BE2C (cell line): ENCODE data around the gene CACNA1A.

ENCODE experiments used
- DNase-seq: peaks from one replicate; pipeline ENCODE4 v3.0.0-alpha.2; 2020
- H3K27me3 ChIP-seq: fragments of 250-450 bp; sonication (Bioruptor Pico); 2 replicates; pipeline ENCODE4 v1.5.1; 2020; ENCODE audit warnings: mild to moderate bottlenecking
- H3K36me3 ChIP-seq: fragments of 250-450 bp; sonication (Bioruptor Pico); 2 replicates; pipeline ENCODE4 v1.5.1; 2020; ENCODE audit warnings: mild to moderate bottlenecking
- H3K4me1 ChIP-seq: fragments of 250-450 bp; sonication (Bioruptor Pico); 2 replicates; pipeline ENCODE4 v1.5.1; 2020
- H3K4me3 ChIP-seq: 2 replicates; pipeline ENCODE4 v1.5.1; 2011; ENCODE audit warnings: low read depth, low read length
- H3K9me3 ChIP-seq: fragments of 250-450 bp; sonication (Bioruptor Pico); 2 replicates; pipeline ENCODE4 v1.5.1; 2020
- TF ChIP-seq, protein P1 (sequence below): IDR thresholded peaks from 2 replicates; pipeline ENCODE4 v1.5.1; 2012; ENCODE audit warnings: mild to moderate bottlenecking, low read depth, low read length

Gene CACNA1A

DNA sequence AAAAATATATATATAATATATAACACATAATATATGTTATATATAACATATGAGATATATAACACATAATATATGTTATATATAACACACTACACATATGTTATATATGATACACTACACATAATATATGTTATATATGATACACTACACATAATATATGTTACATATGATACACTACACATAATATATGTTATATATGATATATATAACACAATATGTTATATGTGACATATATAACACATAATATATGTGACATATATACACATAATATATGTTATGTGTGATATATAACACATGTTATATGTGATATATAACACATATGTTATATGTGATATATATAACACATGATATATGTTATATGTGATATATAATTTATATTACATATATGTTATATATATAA is 129.7 kb downstream of the CACNA1A start:
- Histone ChIP-seq H3K36me3 (no peaks in the 10 kb centered on the region), H3K4me1 (no peaks in the 10 kb centered on the region), H3K4me3 (no peak overlapping the region), H3K27me3 (no peaks in the 10 kb centered on the region), H3K9me3 (no peaks in the 10 kb centered on the region)
- DNase-seq = no peak
- TF ChIP-seq, protein P1, sequence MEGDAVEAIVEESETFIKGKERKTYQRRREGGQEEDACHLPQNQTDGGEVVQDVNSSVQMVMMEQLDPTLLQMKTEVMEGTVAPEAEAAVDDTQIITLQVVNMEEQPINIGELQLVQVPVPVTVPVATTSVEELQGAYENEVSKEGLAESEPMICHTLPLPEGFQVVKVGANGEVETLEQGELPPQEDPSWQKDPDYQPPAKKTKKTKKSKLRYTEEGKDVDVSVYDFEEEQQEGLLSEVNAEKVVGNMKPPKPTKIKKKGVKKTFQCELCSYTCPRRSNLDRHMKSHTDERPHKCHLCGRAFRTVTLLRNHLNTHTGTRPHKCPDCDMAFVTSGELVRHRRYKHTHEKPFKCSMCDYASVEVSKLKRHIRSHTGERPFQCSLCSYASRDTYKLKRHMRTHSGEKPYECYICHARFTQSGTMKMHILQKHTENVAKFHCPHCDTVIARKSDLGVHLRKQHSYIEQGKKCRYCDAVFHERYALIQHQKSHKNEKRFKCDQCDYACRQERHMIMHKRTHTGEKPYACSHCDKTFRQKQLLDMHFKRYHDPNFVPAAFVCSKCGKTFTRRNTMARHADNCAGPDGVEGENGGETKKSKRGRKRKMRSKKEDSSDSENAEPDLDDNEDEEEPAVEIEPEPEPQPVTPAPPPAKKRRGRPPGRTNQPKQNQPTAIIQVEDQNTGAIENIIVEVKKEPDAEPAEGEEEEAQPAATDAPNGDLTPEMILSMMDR = no peak

DNA sequence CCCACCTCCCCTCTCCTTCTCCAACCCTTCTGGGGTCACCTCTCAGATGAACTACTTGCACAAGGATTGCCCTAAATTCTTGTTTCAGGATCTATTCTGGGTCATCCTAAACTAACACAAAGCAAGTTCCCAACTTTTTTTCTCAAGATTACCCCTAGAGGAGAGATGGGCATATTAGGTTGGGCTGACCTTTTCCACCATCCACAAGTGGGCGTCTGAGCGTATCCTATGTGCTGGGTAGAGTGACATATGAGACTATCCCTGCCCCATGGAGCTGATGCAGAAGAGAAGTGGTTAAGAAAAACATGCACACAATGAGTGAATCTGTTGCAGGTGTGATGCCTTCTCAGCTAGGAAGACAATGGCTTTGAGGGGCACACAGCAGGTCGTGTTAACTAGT is 132.7 kb downstream of the CACNA1A start:
- Histone ChIP-seq H3K27me3 (no peaks in the 10 kb centered on the region), H3K36me3 (no peaks in the 10 kb centered on the region), H3K9me3 (no peaks in the 10 kb centered on the region), H3K4me1 (no peaks in the 10 kb centered on the region), H3K4me3 (no peak overlapping the region)
- TF ChIP-seq, protein P1 = no peak
- DNase-seq = no peak

DNA sequence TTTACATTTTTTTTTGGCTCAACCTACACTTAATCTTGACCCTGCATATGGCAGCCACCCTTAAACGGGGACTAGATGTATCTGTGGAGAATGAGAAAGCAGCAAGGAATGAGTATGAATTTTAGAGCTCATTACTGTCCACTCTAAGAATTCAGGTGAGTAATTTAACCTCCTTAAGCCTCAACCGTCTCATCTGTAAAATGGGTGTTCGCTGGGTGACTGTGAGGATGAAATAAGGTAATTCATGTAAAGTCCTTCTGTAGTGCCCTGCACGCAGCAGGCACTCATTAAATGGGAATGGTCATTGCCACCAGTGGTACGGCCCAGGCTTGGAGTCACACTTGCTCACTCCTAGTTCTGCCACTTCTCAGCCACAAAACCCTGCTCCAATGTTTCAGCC is 135.3 kb downstream of the CACNA1A start:
- Histone ChIP-seq H3K4me1 (no peaks in the 10 kb centered on the region), H3K9me3 (no peaks in the 10 kb centered on the region), H3K36me3 (no peaks in the 10 kb centered on the region), H3K27me3 (no peaks in the 10 kb centered on the region), H3K4me3 (no peak overlapping the region)
- DNase-seq = no peak
- TF ChIP-seq, protein P1 = no peak

DNA sequence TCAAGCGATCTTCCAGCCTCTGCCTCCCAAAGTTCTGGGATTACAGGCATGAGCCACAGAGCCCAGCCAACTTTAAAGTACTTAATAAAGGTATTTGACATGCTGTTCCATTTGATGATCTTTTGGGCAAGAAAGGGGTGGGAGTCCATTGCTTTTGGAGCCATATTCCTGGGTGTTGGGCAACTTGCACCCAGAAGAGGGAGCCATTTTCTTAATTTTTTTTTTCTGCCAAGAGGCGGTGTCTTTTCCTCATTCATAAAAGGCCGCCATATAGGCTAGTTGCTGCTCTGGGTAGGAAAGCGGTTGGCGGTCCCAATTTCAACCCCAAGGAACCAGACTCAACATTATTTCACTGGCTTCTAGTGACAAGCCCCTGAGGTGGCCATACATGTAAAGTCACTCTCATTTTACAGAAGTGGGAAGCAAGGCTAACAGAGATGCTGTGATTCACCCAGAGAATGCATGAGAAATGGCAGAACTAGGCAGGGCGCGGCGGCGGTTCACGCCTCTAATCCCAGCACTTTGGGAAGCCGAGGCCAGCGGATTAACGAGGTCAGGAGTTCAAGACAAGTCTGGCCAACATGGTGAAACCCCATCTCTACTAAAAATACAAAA is 139.6 kb downstream of the CACNA1A start:
- TF ChIP-seq, protein P1 = peak; percentile 69
- no peak for DNase-seq
- peaks cover under 1% of the 10 kb centered on the region for H3K27me3 ChIP-seq

DNA sequence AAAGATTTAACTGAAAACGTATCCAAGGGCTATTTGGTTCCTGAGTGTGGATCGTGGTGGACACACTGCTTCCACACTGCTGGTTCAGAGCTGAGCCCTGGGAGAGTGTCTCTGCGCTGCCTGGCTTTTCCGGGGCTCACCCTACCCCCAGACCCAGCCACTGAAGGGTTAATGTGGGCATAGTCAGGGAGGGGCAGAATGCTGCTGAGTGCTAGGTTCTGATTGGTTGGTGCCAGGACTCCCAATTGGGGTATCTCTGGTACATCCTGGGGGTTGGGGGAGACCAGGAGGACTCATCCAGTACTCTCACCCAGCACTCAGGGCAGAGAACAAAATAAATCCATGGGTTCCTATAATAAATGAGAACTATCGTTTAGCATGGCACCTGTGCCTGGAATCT is 142.3 kb downstream of the CACNA1A start:
- H3K4me1 ChIP-seq = no peaks in the 10 kb centered on the region
- H3K27me3 ChIP-seq = peaks cover 11% of the 10 kb centered on the region
- H3K36me3 ChIP-seq = no peaks in the 10 kb centered on the region
- no peaks in the 10 kb centered on the region for H3K9me3 ChIP-seq
- no peak for DNase-seq
- TF ChIP-seq, protein P1 = no peak
- H3K4me3 ChIP-seq = no peak overlapping the region

More for the DNA sequence above, 139.6 kb downstream of the CACNA1A start:
- H3K4me3 ChIP-seq = no peak overlapping the region
- H3K4me1 ChIP-seq = no peaks in the 10 kb centered on the region
- H3K36me3 ChIP-seq = no peaks in the 10 kb centered on the region
- H3K9me3 ChIP-seq = no peaks in the 10 kb centered on the region

DNA sequence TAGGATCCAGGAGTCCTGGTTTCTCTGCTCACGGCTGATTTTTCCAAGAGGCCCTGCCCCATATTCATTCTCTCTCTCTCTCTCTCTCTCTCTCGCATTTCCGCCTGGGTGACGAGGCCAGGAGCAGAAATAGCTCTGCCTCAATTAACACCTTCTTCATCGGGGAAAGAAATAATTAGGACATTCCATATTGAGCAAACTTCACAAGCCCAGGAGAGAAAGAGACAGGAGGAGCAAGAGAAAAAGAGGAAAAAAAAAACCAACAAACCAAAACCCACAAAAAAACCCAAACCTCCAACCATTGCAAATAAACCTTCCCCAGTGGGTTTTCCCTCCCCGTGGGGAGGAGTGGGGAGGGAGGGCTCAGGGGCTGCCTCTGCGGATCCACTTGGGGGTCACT is 143.0 kb downstream of the CACNA1A start:
- no peak overlapping the region for H3K4me3 ChIP-seq
- H3K9me3 ChIP-seq = no peaks in the 10 kb centered on the region
- DNase-seq = no peak
- H3K4me1 ChIP-seq = no peaks in the 10 kb centered on the region
- no peaks in the 10 kb centered on the region for H3K36me3 ChIP-seq
- H3K27me3 ChIP-seq = peaks cover 11% of the 10 kb centered on the region
- TF ChIP-seq, protein P1 = no peak
